Endothelial cell (in vitro differentiated cells): ENCODE data around the gene MOB1A. TPM values are rescaled to one million over a fixed set of nuclear protein-coding genes. Genes with fewer than 3 reads are reported as not detected.

Experiments
- DNase-seq: peaks from one replicate; pipeline ENCODE4 v3.0.0; 2021; ENCODE audit warnings: low spot score
- H3K27ac Mint-ChIP-seq: one replicate; pipeline ENCODE4 v1.8.0; 2021; ENCODE audit warnings: mixed read lengths, inconsistent platforms; ENCODE audit not compliant: unreplicated experiment
- H3K27me3 Mint-ChIP-seq: one replicate; pipeline ENCODE4 v1.8.0; 2021; ENCODE audit warnings: mild to moderate bottlenecking, moderate library complexity, mixed read lengths, inconsistent platforms; ENCODE audit not compliant: unreplicated experiment
- H3K36me3 Mint-ChIP-seq: one replicate; pipeline ENCODE4 v1.8.0; 2021; ENCODE audit warnings: mild to moderate bottlenecking, low read depth, mixed read lengths, inconsistent platforms; ENCODE audit not compliant: unreplicated experiment
- H3K4me1 Mint-ChIP-seq: one replicate; pipeline ENCODE4 v1.8.0; 2021; ENCODE audit warnings: mild to moderate bottlenecking, mixed read lengths, inconsistent platforms; ENCODE audit not compliant: unreplicated experiment
- H3K4me3 Mint-ChIP-seq: one replicate; pipeline ENCODE4 v1.8.0; 2021; ENCODE audit warnings: mild to moderate bottlenecking, mixed read lengths, inconsistent platforms; ENCODE audit not compliant: unreplicated experiment
- H3K9me3 Mint-ChIP-seq: one replicate; pipeline ENCODE4 v1.8.0; 2021; ENCODE audit warnings: mixed read lengths, inconsistent platforms; ENCODE audit not compliant: unreplicated experiment
- CTCF ChIP-seq: fragments of 200-600 bp; sonication (generic); IDR thresholded peaks from one replicate; pipeline ENCODE4 v1.5.0; 2021; ENCODE audit warnings: antibody characterized with exemption; ENCODE audit not compliant: unreplicated experiment
- total RNA-seq: library from RNA; stranded (reverse); fragmentation: NEBNext Ultra II Directional; extraction: Animal tissue kit (Norgen Biotek cat#: 25700); gene quantifications from one replicate; pipeline ENCODE4 v1.2.1, GENCODE V29; 2021; ENCODE audit not compliant: unreplicated experiment

MOB1A gene
- total RNA-seq, 1 donor from 2014 or later: 85.3 TPM

- Mint-ChIP-seq H3K4me3 (no peak overlapping the region), H3K4me1 (no peaks in the 10 kb centered on the region), H3K9me3 (no peaks in the 10 kb centered on the region), H3K27me3 (no peaks in the 10 kb centered on the region), H3K36me3 (peaks cover 38% of the 10 kb centered on the region), H3K27ac (no peak overlapping the region)
- no peak for DNase-seq
- no peak for TF ChIP-seq CTCF
These were observed 9.9 kb downstream of the MOB1A start for GRCh38 chr2:74168739-74169138.

- Mint-ChIP-seq H3K4me1 (no peaks in the 10 kb centered on the region), H3K4me3 (no peak overlapping the region), H3K9me3 (no peaks in the 10 kb centered on the region), H3K27me3 (no peaks in the 10 kb centered on the region), H3K27ac (no peak overlapping the region), H3K36me3 (peaks cover 30% of the 10 kb centered on the region)
- TF ChIP-seq CTCF: no peak
- no peak for DNase-seq
These were observed 13.9 kb downstream of the MOB1A start for GRCh38 chr2:74164761-74165160.

- Mint-ChIP-seq H3K36me3 (peaks cover 30% of the 10 kb centered on the region), H3K4me1 (no peaks in the 10 kb centered on the region), H3K27me3 (no peaks in the 10 kb centered on the region), H3K4me3 (no peak overlapping the region), H3K9me3 (no peaks in the 10 kb centered on the region), H3K27ac (no peak overlapping the region)
- TF ChIP-seq CTCF: no peak
- DNase-seq: no peak
These were observed 15.7 kb downstream of the MOB1A start for GRCh38 chr2:74162951-74163350.

GRCh38 chr2:74155830-74156229 lies 22.8 kb downstream of the MOB1A start:
- no peak for TF ChIP-seq CTCF
- Mint-ChIP-seq H3K4me1 (peaks cover 3% of the 10 kb centered on the region), H3K27me3 (no peaks in the 10 kb centered on the region), H3K27ac (no peak overlapping the region), H3K9me3 (no peaks in the 10 kb centered on the region), H3K36me3 (peaks cover 13% of the 10 kb centered on the region), H3K4me3 (no peak overlapping the region)
- DNase-seq: no peak

GRCh38 chr2:74152954-74153353 lies 25.7 kb downstream of the MOB1A start:
- Mint-ChIP-seq H3K4me3 (no peak overlapping the region), H3K27ac (no peak overlapping the region), H3K9me3 (no peaks in the 10 kb centered on the region), H3K27me3 (peaks cover 2% of the 10 kb centered on the region), H3K4me1 (peaks cover 3% of the 10 kb centered on the region), H3K36me3 (peaks cover 9% of the 10 kb centered on the region)
- no peak for DNase-seq
- no peak for TF ChIP-seq CTCF
